Articular chondrocyte of knee joint (primary cell): Measurements from ENCODE around the gene ZNF420. TPM values are rescaled to one million over a fixed set of nuclear protein-coding genes. Genes with fewer than 3 reads are reported as not detected.

Experiments
- total RNA-seq: library from RNA; depleted of rRNA; stranded (reverse); fragments of >200 nt; gene quantifications from 2 replicates; pipeline ENCODE4 v1.2.3, GENCODE V29; 2012

Gene ZNF420
- total RNA-seq: 9.9 and 10.5 TPM in 2 replicates

DNA sequence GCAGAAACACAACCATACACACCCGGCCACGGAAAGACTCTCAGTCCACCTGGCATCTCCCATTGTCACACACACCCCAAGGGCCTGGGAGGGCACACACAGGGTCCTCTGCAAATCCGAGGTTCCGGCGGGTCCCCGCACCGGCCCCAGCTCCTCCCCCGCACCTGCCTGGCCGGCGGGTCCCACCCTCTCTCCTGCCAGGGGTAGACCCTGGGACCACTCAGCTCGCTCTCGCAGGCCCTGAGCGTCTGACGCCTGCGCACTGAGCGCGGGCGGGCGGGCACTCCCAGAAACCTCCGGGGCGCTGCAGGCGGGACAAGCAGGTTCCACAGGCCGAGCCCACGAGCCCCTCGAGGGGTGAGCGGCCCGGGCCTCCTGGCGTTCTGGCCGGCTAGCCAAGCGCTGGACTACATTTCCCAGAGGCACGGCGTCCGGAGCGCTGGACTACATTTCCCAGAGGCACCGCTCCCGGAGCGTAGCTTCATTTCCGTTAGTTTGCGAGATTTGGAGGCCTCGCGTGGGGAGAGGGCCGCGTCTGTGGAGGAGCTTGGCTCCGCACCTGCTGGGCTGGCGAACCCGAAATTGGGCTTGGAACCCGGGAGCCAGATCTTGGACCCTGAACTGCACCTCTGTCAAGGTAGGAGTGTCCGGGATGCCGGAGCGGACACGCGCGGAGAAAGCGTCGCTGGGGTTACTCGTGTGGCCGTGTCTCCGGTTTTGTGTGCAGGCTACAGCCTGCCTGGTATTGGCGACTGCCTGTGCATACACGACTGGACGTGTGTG lies at the start of gene ZNF420:
TSS of gene ZNF420 (plus strand) at position 500 of the 783 bp plus-strand sequence. CDS start 10,686 bp downstream, outside the sequence.

DNA sequence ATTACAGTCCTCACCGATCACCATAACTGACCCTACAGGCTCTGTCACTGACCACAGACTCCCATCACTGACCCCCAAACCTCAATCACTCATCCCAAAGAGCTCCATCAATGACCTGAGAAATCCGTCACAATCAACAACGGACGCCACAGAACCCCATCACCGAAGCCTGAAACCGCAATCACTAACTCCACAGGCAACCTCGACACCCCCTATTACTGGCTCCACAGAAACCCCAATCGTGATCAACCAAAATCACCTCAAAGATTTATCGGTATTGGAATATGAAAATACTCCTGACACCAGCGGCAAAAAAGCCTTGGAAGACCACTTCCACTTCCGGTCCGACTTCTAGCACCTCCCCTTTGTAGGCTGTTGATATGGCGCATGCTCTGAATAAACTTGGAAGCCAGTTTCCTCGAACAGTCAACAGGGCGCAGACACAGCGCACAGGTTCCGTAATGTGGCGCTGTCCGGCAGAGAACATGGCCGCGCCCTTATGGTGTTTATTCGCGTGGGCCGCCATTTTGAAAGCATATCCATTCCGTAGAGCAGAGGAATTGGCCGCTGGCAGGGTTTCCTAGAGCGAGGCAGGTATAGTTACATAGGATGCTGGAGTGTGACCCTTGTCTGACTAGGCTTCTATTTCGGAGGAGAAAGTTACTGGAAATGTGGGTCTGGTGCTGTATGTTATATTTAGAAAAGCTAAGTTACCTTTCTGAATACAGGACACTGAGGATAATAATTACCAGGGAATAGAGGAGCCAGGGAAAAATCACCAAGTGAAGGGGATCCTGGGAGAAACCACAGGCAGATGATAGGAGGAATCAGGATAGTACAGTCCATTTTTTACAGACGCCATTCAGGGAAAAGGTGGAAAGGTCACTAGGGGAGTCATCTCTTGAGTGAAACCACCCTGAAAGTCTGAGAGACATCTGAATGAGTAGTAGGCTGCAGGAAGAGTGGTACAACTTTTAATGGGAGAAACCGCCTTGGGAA lies 94.4 kb downstream of the ZNF420 start, which contains the start of gene ZNF585A:
TSS of gene ZNF585A (minus strand) at position 328 of the 999 bp plus-strand sequence. CDS start 2,785 bp downstream, outside the sequence.

Other genes starting within 250 kb of the ZNF420 start
- 10.7 and 11.3 TPM in 2 replicates for gene ZNF790, start 240.0 kb upstream of the ZNF420 start, total RNA-seq
- gene ZNF345, start 227.6 kb upstream of the ZNF420 start, total RNA-seq: 3.5 and 5.0 TPM in 2 replicates
- gene ZNF829, start 162.1 kb upstream of the ZNF420 start, total RNA-seq: 5.6 and 6.1 TPM in 2 replicates
- 15.1 and 16.5 TPM in 2 replicates for gene ZNF568, start 162.1 kb upstream of the ZNF420 start, total RNA-seq
- 6.7 and 10.6 TPM in 2 replicates for gene ZNF585A, start 94.3 kb downstream of the ZNF420 start, total RNA-seq
- gene ZNF585B, start 132.1 kb downstream of the ZNF420 start, total RNA-seq: 20.9 and 26.6 TPM in 2 replicates
- gene ZNF383, start 139.8 kb downstream of the ZNF420 start, total RNA-seq: 8.4 and 11.1 TPM in 2 replicates